ENCODE data around the gene NKX6-1.
A peak's percentile ranks its signal among the peaks of the same experiment; 100 is the strongest.

Gene NKX6-1

DNA sequence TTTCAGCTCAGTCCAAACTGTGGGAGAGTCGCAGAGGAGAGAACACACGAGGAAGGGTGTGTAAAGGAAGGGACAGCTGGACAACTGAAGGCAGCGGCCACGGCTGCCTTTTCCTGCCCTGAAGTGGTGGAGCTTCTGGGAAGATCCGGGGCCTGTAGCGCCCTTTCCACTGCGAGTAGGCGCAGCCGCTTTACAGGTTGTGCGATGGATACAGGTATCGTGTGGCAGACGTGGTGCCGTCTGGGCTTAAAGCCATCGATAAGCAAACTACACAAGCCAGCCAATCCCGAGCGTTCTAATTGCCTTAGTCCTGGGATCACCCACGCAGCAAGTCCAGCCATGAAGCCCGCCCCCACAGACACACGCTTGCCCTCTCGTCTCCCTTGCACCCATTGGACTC is 15.4 kb downstream of the NKX6-1 start (continued):
- TF ChIP-seq, protein P1, sequence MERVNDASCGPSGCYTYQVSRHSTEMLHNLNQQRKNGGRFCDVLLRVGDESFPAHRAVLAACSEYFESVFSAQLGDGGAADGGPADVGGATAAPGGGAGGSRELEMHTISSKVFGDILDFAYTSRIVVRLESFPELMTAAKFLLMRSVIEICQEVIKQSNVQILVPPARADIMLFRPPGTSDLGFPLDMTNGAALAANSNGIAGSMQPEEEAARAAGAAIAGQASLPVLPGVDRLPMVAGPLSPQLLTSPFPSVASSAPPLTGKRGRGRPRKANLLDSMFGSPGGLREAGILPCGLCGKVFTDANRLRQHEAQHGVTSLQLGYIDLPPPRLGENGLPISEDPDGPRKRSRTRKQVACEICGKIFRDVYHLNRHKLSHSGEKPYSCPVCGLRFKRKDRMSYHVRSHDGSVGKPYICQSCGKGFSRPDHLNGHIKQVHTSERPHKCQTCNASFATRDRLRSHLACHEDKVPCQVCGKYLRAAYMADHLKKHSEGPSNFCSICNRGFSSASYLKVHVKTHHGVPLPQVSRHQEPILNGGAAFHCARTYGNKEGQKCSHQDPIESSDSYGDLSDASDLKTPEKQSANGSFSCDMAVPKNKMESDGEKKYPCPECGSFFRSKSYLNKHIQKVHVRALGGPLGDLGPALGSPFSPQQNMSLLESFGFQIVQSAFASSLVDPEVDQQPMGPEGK (CRISPR knock-in tag; IDR thresholded peaks at IDR 0.05; ENCODE audit: borderline replicate concordance) = no peak
- TF ChIP-seq CSDC2 (CRISPR knock-in tag; IDR thresholded peaks at IDR 0.05) (no peak), TCF4 (CRISPR knock-in tag; IDR thresholded peaks at IDR 0.05; ENCODE audit: borderline replicate concordance) (no peak)

DNA sequence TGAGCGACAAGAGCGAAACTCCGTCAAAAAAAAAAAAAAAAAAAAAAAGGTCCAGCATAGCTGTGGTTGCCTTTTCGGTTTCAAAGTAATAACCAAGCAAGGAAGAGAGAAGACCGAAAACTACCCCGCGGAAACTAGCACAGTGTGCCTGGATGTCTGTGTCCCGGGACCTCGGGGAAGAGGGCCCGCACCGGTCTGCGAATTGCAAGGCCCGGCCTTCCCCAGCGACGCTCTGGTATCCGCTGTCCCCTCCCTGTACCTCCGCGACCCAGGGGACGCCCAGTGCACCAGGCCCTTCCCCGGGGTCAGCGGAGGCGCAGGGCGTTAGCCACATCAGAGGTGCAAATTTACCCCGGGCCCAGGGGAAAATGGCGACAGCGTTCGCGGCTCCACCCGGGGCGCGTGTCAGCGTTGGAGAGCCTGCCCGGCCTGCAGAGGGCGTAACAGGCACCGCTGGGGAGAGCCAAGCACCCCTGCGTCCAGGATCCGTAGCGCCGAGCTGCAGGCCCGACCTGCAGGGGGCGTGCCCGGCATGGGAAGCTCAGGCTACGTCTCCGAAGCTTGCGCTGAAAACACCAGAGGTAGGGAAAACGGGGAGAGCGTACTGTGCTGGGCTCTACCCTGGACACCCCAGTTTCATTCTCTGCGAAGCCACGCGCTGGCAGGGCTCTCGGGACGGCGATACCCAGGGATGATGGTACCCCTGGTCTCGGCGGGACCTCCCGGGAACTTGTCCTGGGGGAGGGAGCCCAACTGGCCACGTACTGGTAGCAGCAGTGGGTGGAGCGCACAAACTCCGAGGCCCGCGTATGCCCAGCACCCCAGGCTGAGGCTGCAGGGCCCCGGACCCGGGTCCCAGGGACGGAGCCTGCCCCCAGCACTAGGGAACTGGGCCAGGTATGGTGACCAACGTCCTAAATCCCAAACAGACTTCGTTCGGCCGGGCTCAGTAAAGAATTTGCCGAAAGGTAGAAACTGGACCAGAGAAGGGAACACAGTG is 16.2 kb downstream of the NKX6-1 start:
- peak; percentile 53 for ATAC-seq
- TF ChIP-seq ZNF8 (CRISPR knock-in tag; IDR thresholded peaks at IDR 0.05) (no peak), TOX (CRISPR knock-in tag; IDR thresholded peaks at IDR 0.05; ENCODE audit: borderline replicate concordance) (no peak), SNAI2 (CRISPR knock-in tag; IDR thresholded peaks at IDR 0.05) (no peak), RARB (CRISPR knock-in tag; IDR thresholded peaks at IDR 0.05) (no peak), ZFP30 (CRISPR knock-in tag; IDR thresholded peaks at IDR 0.05) (no peak), ZNF70 (CRISPR knock-in tag; IDR thresholded peaks at IDR 0.05) (no peak), ZC3H10 (CRISPR knock-in tag; IDR thresholded peaks at IDR 0.05) (no peak), ESRRG (CRISPR knock-in tag; IDR thresholded peaks at IDR 0.05) (no peak)
- TF ChIP-seq, protein P2, sequence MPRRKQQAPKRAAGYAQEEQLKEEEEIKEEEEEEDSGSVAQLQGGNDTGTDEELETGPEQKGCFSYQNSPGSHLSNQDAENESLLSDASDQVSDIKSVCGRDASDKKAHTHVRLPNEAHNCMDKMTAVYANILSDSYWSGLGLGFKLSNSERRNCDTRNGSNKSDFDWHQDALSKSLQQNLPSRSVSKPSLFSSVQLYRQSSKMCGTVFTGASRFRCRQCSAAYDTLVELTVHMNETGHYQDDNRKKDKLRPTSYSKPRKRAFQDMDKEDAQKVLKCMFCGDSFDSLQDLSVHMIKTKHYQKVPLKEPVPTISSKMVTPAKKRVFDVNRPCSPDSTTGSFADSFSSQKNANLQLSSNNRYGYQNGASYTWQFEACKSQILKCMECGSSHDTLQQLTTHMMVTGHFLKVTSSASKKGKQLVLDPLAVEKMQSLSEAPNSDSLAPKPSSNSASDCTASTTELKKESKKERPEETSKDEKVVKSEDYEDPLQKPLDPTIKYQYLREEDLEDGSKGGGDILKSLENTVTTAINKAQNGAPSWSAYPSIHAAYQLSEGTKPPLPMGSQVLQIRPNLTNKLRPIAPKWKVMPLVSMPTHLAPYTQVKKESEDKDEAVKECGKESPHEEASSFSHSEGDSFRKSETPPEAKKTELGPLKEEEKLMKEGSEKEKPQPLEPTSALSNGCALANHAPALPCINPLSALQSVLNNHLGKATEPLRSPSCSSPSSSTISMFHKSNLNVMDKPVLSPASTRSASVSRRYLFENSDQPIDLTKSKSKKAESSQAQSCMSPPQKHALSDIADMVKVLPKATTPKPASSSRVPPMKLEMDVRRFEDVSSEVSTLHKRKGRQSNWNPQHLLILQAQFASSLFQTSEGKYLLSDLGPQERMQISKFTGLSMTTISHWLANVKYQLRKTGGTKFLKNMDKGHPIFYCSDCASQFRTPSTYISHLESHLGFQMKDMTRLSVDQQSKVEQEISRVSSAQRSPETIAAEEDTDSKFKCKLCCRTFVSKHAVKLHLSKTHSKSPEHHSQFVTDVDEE (CRISPR knock-in tag; IDR thresholded peaks at IDR 0.05) = no peak
- TF ChIP-seq, protein P3, sequence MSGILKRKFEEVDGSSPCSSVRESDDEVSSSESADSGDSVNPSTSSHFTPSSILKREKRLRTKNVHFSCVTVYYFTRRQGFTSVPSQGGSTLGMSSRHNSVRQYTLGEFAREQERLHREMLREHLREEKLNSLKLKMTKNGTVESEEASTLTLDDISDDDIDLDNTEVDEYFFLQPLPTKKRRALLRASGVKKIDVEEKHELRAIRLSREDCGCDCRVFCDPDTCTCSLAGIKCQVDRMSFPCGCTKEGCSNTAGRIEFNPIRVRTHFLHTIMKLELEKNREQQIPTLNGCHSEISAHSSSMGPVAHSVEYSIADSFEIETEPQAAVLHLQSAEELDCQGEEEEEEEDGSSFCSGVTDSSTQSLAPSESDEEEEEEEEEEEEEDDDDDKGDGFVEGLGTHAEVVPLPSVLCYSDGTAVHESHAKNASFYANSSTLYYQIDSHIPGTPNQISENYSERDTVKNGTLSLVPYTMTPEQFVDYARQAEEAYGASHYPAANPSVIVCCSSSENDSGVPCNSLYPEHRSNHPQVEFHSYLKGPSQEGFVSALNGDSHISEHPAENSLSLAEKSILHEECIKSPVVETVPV (CRISPR knock-in tag; IDR thresholded peaks at IDR 0.05) = no peak
- TF ChIP-seq, protein P1 (CRISPR knock-in tag; IDR thresholded peaks at IDR 0.05; ENCODE audit: borderline replicate concordance) = no peak
- TF ChIP-seq, protein P4, sequence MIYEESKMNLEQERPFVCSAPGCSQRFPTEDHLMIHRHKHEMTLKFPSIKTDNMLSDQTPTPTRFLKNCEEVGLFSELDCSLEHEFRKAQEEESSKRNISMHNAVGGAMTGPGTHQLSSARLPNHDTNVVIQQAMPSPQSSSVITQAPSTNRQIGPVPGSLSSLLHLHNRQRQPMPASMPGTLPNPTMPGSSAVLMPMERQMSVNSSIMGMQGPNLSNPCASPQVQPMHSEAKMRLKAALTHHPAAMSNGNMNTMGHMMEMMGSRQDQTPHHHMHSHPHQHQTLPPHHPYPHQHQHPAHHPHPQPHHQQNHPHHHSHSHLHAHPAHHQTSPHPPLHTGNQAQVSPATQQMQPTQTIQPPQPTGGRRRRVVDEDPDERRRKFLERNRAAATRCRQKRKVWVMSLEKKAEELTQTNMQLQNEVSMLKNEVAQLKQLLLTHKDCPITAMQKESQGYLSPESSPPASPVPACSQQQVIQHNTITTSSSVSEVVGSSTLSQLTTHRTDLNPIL (CRISPR knock-in tag; IDR thresholded peaks at IDR 0.05; ENCODE audit: low read depth) = no peak

DNA sequence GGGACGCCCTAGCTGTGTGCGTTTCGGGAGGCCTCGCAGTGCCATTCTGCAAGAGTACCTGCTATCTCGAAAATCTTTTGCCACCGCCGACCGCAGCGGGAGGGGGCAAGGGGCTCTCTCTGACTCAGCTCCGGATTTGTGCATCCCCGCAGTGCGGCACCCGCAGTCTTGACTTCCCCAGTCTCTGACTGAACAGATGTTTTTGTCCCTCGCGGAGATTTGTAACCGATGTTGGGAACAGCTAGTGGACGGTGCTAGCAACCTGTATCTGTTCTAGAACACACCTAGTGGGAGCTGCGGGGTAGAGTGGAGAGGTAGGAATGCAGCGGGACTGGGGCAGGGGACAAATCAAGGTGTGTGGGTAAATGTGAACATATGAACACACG is 17.2 kb downstream of the NKX6-1 start:
- no peak for ATAC-seq
- TF ChIP-seq ZFP3 (CRISPR knock-in tag; IDR thresholded peaks at IDR 0.05) = no peak
- no peak for TF ChIP-seq TCF4 (CRISPR knock-in tag; IDR thresholded peaks at IDR 0.05; ENCODE audit: borderline replicate concordance)
- no peak for TF ChIP-seq RARB (CRISPR knock-in tag; IDR thresholded peaks at IDR 0.05)
- TF ChIP-seq ARNTL (CRISPR knock-in tag; IDR thresholded peaks at IDR 0.05; ENCODE audit: borderline replicate concordance, low read depth) = no peak
- no peak for TF ChIP-seq ZNF8 (CRISPR knock-in tag; IDR thresholded peaks at IDR 0.05)
- TF ChIP-seq, protein P3 (CRISPR knock-in tag; IDR thresholded peaks at IDR 0.05) = no peak
- no peak for TF ChIP-seq OSR1 (CRISPR knock-in tag; IDR thresholded peaks at IDR 0.05)
- TF ChIP-seq, protein P1 (CRISPR knock-in tag; IDR thresholded peaks at IDR 0.05; ENCODE audit: borderline replicate concordance) = no peak
- TF ChIP-seq CSDC2 (CRISPR knock-in tag; IDR thresholded peaks at IDR 0.05) = no peak
- no peak for TF ChIP-seq ISL1 (CRISPR knock-in tag; IDR thresholded peaks at IDR 0.05)
- TF ChIP-seq ZFP30 (CRISPR knock-in tag; IDR thresholded peaks at IDR 0.05) = no peak
- TF ChIP-seq BACH2 (CRISPR knock-in tag; IDR thresholded peaks at IDR 0.05; ENCODE audit: borderline replicate concordance) = no peak

Measured in SK-N-SH treated with all-trans-retinoic acid at 6 μM for 48 hours (cell line).